ENCODE results near the gene SERPINF2. TPM values are rescaled to one million over a fixed set of nuclear protein-coding genes. Genes with fewer than 3 reads are reported as not detected.
"Not testable (repeated sequence)": the region's sequence is repeated elsewhere in the genome, so short reads cannot be mapped to it uniquely, and the experiment has no call there.

The SERPINF2 gene
- polyA plus RNA-seq, 1 donor: 1.7 TPM

DNA sequence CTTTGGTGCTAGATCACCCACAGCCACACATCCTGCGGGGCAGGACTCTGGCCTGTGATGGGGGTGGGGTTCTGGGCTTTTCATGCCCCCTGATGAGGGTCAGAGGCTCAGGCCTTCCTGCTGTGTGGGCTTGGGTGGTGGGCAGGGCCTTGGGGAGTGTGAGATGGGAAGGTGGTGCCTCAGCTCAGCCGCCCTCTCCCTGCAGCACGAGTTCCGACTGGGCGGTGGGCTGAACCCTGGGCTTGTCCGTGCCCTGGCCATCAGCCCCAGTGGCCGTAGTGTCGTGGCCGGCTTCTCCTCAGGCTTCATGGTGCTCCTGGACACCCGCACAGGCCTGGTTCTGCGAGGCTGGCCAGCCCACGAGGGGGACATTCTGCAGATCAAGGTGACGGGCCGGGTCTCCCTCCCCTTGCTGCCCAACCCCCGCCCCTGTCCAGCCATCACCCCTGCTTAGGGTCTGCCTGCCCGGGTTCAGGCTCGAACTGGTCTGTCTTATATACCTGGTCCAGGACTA is 6.8 kb upstream of the SERPINF2 start:
- DNase-seq: no peak

DNA sequence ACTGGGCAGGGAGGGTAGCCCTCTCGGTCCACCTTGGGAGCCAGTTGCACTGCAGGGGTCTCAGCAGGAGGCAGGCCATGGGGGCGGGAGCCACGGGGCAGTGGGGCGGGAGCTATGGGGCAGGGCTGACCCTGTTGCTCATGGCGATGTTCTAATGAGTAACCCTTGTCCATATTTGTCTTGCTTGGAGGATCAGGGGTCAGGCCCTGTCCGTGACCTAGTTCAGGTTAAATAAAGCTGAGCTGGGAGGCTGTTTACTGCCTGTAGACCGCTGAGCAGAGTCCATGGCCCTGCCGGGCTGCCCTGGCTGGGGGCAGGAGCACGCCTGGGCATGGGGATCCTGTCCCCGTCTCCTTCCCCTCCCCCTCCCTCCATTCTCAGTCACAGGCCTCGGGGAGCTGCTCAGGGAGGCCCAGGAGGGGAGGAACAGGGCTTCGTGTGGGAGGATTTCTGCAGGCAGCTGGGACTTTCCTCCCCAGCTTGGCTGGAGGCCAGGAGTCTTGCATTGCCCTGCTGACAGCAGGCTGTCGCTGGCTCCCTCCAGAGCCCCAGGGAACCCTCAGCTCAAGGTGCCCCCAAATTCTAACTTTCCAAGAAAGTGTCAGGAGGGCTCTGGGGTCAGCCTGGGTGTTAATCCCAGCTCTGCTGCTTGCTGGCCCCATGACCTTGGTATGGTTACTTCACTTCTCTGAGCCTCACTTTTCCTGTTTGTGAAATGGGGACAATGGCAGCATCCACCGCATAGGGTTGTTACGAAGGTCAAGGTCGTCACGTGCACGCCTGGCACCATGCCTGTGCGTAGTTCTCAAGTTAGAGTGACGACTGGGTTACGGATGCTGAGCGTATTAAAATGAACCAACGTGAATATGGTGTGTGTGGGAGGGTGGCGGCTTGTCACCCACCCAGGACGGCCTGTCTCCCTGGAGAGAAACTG is 6.1 kb upstream of the SERPINF2 start:
- no peak for DNase-seq

DNA sequence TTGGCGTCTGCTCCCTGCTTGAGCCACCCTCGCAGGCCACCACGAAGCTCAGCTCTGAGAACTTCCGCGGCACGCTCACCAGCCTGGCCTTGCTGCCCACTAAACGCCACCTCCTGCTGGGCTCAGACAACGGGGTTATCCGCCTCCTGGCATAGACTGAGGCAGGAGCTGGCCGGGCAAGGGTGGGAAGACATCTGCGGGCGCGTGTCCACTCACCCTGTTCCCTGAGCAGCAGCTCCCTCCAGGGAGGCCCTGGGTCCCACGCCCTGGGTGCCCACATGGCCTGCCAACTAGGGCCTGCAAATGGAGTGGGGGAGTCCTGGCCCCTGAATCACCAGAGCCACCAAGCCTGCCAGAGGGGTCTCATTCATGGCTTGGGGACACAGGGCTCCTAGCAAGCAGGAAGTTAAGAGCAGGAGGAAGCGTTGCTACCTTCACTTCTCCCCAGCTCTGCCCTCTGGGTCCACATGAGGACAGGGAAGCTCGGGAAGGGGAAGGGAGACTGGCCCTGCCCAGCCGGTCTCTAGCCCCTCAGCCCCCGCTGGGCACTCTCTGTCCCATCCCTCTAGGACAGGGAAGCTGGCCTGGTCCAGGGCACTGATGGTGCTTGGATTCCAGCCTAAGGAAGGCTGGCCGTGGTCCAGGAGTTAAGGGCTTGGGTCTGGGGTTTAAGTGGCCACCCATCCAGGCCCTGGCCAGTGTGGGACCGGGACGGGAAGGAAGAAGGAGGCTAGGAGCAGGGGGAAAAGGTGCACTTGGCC is 5.0 kb upstream of the SERPINF2 start:
- DNase-seq: no peak

DNA sequence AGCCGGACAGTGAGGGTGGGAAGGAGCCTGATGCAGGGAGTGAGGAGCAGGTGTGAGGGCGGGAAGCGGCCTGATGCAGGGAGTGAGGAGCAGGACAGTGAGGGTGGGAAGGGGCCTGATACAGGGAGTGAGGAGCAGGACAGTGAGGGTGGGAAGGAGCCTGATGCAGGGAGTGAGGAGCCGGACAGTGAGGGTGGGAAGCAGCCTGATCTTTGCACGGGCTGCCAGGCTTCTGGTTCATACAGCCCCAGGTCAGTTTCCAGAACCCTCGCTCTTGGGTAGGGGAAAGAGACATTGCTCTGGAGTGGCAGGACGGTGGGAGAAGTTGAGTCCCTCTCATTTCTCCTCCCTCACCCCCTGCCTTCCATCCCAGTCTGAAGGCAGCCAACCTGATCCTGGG is 772 bp upstream of the SERPINF2 start:
- not testable (repeated sequence) for DNase-seq

DNA sequence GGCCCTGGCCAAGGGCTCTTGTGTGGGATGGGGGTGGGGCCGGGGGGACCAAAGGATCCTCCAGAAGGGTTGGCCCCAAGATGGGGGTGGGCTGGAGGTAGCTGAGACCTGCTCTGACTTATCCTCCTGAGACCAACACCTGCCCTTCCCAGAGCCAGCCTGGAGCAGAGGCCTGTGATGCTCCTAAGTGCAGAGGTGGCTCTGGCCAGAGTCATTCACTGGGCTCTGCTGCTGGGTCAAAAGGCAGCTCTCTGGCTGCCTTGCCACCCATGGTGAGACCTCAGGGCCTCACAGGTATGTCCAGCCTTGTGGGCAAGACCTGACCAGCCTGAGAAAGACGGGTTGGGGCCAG is 393 bp downstream of the SERPINF2 start:
- DNase-seq: no peak

DNA sequence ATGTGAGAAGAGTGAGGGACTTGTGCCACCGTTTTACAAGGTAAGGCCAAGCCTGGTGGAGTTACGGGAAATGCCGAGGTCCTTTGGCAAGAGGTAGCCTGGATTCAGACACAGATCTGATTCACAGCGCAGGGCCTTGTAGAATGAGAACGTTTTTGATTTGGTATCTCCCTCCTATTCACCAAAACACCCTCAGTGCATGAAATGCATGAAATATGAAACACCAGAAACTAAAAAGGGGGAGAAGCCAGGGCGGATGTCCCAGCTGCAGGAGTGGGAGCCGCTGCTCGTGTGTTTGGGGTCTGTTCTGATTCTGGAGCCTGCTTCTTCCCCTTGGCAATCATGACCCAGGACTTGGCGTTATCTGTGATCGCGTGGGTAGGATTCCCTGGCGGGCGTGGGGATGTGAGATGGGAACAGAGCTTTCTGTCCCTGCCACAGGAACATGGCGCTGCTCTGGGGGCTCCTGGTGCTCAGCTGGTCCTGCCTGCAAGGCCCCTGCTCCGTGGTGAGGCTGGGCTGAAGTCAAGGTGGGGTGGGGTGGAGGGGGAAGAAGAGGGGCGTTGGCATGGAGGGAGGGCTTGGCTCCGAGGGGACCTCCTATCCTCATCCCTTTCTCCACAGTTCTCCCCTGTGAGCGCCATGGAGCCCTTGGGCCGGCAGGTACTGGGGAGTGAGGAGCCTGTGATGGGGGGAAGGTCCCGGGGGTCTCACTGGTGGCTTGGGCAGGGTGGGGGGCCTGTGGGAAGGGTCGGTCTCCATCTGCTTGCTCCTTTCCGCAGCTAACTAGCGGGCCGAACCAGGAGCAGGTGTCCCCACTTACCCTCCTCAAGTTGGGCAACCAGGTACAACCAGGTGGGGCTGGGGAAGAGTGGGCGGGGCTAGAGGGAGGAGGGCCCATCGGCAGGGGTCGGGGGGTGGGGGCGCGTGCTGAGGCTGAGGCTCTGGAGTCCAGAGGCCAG is 2.2 kb downstream of the SERPINF2 start:
- no peak for DNase-seq

DNA sequence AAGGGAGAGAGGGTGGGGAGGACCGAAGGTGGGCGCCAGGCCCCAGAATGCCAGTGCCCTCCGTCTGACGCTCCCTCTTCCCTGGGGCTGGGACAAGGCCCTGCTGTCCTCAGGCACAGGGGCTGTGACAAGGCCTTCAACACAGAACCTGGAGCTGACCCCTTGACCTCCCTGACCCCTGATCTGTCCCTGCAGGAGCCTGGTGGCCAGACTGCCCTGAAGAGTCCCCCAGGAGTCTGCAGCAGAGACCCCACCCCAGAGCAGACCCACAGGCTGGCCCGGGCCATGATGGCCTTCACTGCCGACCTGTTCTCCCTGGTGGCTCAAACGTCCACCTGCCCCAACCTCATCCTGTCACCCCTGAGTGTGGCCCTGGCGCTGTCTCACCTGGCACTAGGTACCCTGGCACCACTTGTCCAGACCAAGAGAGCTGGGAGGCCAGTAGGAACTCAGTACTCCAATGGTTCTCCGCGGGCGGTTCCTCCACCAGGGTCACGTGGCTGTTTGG is 2.9 kb downstream of the SERPINF2 start:
- no peak for DNase-seq

DNA sequence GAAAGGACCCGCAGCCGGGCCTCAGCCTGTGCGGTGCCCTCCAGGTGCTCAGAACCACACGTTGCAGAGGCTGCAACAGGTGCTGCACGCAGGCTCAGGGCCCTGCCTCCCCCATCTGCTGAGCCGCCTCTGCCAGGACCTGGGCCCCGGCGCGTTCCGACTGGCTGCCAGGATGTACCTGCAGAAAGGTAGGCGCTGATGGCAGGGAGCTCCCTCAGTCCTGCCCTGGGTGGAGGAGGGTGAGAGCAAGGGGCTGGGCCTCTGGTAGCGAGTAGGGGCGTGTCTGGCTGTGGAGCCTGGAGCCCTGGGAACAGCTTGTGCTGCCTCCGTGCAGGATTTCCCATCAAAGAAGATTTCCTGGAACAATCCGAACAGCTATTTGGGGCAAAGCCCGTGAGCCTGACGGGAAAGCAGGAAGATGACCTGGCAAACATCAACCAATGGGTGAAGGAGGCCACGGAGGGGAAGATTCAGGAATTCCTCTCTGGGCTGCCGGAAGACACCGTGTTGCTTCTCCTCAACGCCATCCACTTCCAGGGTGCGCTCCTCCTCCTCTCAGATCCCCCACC is 4.4 kb downstream of the SERPINF2 start:
- DNase-seq: peak; percentile 34

DNA sequence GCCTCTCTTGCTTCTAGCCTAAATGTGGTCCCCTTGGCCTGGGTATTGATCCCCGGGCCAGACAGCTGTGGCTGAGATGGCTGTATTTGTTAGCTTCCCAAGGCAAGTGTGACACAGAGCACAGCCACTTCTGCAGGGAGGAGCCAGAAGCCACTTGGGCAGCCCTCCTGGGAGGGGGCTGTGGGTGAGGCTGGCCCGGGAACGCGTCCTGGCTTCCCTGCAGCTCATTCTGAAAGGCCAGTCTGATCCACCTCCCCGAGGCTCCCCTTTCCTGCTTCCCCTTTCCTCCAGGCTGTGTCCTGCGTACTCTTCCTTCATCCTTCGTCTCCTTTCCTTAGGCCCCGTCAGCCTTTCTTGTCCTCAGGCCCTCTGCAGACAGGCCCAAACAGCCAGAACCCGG is 8.0 kb downstream of the SERPINF2 start:
- DNase-seq: no peak

DNA sequence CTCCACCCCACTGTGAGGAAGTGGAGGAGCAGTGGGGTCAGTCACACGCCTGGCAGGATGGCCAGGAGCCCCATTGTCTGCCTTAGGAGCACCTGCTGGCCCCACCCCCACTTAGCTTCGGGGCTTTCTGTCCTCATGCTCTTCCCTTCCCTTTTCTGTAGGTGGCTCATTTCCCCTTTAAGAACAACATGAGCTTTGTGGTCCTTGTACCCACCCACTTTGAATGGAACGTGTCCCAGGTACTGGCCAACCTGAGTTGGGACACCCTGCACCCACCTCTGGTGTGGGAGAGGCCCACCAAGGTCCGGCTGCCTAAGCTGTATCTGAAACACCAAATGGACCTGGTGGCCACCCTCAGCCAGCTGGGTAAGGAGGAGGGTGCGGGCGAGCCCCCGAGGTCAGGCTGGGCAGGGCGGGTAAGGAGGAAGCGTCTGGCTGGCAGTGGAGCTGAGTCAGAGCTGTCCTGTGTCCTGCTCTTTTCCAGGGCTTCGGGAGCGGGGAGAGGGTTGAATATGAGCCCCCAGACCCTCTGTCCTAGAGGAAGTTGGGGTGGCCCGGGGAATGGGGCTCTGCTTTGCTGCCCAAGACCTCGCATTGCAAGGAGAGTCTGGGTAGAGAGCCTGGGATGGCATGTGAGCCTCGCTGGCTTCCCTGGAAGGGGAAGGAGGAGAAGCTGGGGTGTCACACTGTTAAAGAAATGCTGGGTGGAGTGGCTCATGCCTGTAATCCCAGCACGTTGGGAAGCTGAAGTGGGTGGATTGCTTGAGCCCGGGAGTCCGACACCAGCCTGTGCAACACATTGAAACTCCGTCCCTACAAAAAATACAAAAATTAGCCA is 10.0 kb downstream of the SERPINF2 start:
- no peak for DNase-seq

DNA sequence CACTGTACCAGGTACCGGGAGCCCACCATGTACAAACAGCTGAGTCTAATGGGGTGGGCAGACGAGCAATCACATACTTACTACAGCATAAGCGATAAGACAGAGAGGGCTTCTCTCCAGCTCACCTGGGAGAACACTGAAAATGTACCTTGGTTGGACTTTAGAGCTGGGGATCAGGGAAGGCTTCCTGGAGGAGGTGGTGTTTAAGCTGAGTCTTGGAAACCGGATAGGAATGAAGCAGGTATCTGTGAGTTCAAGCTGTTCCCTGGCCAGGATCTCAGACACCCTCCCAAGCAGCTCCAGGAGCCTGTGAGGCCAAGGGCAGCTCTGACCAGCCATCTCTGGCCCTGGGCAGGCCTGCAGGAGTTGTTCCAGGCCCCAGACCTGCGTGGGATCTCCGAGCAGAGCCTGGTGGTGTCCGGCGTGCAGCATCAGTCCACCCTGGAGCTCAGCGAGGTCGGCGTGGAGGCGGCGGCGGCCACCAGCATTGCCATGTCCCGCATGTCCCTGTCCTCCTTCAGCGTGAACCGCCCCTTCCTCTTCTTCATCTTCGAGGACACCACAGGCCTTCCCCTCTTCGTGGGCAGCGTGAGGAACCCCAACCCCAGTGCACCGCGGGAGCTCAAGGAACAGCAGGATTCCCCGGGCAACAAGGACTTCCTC is 11.2 kb downstream of the SERPINF2 start:
- no peak for DNase-seq

DNA sequence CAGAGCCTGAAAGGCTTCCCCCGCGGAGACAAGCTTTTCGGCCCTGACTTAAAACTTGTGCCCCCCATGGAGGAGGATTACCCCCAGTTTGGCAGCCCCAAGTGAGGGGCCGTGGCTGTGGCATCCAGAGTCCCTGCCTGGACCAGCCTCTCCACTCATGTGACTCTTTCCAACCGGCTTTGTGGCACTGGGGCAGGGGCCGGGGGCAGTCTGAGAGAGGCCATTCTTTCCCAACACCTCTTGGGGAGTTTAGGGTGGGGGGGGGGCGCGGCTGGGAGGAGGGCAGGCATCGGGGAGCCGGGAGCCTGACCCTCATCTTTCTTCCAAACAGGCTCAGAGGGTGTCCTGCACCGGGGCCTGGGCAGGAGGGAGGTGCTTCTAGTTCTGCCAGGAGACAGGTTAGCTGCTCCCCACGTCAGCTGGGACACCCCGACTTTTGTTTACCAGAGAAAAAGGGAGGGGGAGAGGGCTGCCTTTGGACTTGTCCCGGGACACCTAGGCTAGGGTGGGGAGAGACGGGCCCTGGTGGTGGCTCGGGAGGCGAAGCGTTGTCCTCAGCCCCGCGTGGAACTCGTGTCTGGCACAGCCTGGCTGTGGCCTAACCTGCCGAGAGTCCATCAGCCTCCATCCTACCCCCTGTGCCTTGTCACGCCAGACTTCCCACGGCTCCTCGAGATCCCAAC is 11.9 kb downstream of the SERPINF2 start:
- no peak for DNase-seq

DNA sequence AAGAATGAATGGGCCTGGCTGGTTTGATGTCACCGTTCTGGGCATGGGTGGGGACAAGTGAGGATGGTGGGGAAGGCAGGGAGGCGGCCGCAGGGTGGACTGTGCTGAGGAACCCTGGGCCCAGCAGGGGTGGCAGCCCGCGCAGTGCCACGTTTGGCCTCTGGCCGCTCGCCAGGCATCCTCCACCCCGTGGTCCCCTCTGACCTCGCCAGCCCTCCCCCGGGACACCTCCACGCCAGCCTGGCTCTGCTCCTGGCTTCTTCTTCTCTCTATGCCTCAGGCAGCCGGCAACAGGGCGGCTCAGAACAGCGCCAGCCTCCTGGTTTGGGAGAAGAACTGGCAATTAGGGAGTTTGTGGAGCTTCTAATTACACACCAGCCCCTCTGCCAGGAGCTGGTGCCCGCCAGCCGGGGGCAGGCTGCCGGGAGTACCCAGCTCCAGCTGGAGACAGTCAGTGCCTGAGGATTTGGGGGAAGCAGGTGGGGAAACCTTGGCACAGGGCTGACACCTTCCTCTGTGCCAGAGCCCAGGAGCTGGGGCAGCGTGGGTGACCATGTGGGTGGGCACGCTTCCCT is 12.7 kb downstream of the SERPINF2 start:
- DNase-seq: no peak

DNA sequence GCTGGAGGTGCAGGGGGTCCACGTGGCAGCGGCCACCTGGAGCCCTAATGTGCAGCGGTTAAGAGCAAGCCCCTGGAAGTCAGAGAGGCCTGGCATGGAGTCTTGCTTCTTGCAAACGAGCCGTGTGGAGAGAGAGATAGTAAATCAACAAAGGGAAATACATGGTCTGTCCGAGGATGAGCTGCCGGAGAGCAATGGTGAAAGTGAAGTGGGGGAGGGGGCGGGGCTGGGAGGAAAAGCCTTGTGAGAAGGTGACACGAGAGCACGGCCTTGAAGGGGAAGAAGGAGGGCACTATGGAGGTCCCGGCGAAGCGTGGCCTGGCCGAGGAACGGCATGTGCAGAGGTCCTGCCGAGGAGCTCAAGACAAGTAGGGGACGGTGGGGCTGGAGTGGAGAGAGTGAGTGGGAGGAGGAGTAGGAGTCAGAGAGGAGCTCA is 13.2 kb downstream of the SERPINF2 start:
- no peak for DNase-seq

DNA sequence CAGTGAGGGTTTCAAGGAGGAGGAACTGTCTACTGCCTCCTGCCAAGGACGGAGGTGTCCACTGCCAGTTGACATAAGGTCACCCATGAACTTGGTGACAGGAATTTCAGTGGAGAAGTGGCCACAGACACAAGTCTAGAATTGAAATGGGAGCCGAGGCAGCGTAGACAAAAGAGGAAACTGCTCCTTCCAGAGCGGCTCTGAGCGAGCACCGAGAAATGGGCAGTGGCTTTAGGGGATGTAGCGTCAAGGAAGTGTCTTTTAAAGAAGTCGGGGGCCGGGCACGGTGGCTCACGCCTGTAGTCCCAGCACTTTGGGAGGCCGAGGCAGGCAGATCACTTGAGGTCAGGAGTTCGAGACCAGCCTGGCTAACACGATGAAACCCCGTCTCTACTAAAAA is 16.1 kb downstream of the SERPINF2 start:
- no peak for DNase-seq

DNA sequence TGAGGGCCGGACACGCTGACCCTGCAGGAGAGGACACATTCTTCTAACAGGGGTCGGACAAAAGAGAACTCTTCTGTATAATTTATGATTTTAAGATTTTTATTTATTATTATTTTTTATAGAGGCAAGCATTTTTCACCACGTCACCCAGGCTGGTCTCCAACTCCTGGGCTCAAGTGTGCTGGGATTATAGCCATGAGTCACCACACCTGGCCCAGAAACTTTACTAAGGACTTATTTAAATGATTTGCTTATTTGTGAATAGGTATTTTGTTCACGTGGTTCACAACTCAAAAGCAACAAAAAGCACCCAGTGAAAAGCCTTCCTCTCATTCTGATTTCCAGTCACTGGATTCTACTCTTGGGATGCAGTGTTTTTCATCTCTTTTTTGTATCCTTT is 16.9 kb downstream of the SERPINF2 start:
- DNase-seq: no peak

DNA sequence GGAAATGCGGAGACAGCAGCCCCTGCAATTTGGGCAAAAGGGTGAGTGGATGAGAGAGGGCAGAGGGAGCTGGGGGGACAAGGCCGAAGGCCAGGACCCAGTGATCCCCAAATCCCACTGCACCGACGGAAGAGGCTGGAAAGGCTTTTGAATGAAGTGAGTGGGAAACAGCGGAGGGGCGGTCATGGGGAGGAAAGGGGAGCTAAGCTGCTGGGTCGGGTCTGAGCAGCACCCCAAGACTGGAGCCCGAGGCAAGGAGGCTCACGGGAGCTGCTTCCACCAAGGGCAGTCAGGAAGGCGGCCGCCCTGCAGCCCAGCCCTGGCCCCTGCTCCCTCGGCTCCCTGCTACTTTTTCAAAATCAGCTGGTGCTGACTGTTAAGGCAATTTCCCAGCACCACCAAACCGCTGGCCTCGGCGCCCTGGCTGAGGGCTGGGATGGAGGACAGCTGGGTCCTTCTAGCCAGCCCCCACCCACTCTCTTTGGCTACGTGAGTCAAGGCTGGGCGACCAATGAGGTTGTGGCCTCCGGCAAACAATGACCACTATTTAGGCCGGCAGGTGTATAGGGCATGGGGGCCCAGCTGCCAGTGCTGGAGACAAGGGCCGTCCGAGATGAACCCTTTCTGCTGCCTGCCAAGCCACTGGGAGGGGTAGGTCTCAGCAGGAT is 19.7 kb downstream of the SERPINF2 start:
- DNase-seq: no peak
